ENCODE measurements around the gene ATF6B. TPM values are rescaled to one million over a fixed set of nuclear protein-coding genes. Genes with fewer than 3 reads are reported as not detected.

The ATF6B gene
- total and polyA plus RNA-seq, 4 donors: 20.4 to 99.9 (median 56.6) TPM

- no peaks in the 10 kb centered on the region for H3K27me3 ChIP-seq (ENCODE audit: control insufficient read depth, insufficient read depth, low read length)
- no peak overlapping the region for H3K4me3 ChIP-seq (ENCODE audit: low read depth, low read length)
- H3K4me1 ChIP-seq (ENCODE audit: control insufficient read depth, insufficient read depth, low read length): no peaks in the 10 kb centered on the region
- H3K27ac ChIP-seq (ENCODE audit: low read depth, low read length): no peak overlapping the region
- H3K36me3 ChIP-seq (ENCODE audit: control insufficient read depth, insufficient read depth, low read length): no peaks in the 10 kb centered on the region
- DNase-seq (ENCODE audit: low read depth in 4 of 6, low spot score in 6 of 6): no peak
- H3K9me3 ChIP-seq (ENCODE audit: control insufficient read depth, insufficient read depth, low read length): no peaks in the 10 kb centered on the region
Measured at GRCh38 chr6:32137454-32137853, 9.4 kb upstream of the ATF6B start.

DNA sequence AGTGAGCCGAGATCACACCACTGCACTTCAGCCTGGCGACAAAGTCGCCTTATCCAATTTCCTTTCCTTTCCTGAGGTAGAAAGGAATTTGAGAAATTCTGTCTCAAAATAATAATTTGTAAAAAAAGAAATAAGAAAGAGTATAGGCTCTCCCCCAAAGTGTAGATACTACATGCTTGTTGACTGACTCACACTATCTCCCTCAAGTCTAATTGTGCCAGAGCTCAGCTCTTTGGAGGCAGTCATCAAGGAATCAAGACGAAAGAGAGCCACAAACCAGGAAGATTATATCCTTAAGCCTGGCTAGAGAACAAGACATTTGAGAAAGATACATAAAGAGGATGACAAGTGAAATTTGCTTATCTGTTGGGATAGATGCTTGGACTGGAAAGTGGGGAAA, 5.7 kb upstream of the ATF6B start:
- Histone ChIP-seq H3K27ac (ENCODE audit: low read depth, low read length) (no peak overlapping the region), H3K9me3 (ENCODE audit: control insufficient read depth, insufficient read depth, low read length) (no peaks in the 10 kb centered on the region), H3K4me3 (ENCODE audit: low read depth, low read length) (no peak overlapping the region), H3K27me3 (ENCODE audit: control insufficient read depth, insufficient read depth, low read length) (no peaks in the 10 kb centered on the region), H3K4me1 (ENCODE audit: control insufficient read depth, insufficient read depth, low read length) (peaks cover 16% of the 10 kb centered on the region), H3K36me3 (ENCODE audit: control insufficient read depth, insufficient read depth, low read length) (no peaks in the 10 kb centered on the region)
- DNase-seq (ENCODE audit: low read depth in 4 of 6, low spot score in 6 of 6): no peak
- WGBS (ENCODE audit: insufficient coverage): no CpG with 5 or more reads among the region's 4 CpGs

- Histone ChIP-seq H3K4me3 (ENCODE audit: low read depth, low read length) (no peak overlapping the region), H3K36me3 (ENCODE audit: control insufficient read depth, insufficient read depth, low read length) (no peaks in the 10 kb centered on the region), H3K9me3 (ENCODE audit: control insufficient read depth, insufficient read depth, low read length) (no peaks in the 10 kb centered on the region), H3K4me1 (ENCODE audit: control insufficient read depth, insufficient read depth, low read length) (peaks cover 27% of the 10 kb centered on the region), H3K27ac (ENCODE audit: low read depth, low read length) (no peak overlapping the region), H3K27me3 (ENCODE audit: control insufficient read depth, insufficient read depth, low read length) (no peaks in the 10 kb centered on the region)
- DNase-seq (ENCODE audit: low read depth in 4 of 6, low spot score in 6 of 6): no peak
Measured at GRCh38 chr6:32132110-32132509, 4.1 kb upstream of the ATF6B start.

DNA sequence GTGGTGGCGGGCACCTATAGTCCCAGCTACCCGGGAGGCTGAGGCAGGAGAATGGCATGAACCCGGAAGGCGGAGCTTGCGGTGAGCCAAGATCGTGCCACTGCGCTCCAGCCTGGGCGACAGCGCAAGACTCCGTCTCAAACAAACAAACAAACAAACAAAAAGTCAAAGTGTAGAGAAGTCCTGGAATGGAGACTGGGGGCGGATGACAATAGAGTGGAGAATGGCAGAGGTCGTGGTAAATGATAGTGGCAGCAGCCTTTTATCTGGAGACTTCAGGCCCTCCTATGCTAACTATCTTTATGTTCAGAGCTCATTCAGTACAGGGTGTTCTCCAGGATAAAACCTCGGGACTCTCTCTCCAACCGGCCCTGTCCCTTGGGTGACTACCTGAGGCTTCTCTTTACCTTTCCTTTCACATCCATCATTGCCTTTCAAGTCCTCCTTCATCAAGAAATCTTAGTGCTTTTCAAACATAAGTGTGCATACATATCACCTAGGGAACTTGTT, 3.4 kb upstream of the ATF6B start:
- H3K9me3 ChIP-seq (ENCODE audit: control insufficient read depth, insufficient read depth, low read length): no peaks in the 10 kb centered on the region
- 86% methylated on average over 4 of the region's 14 CpGs for WGBS (ENCODE audit: insufficient coverage)
- no peaks in the 10 kb centered on the region for H3K27me3 ChIP-seq (ENCODE audit: control insufficient read depth, insufficient read depth, low read length)
- H3K27ac ChIP-seq (ENCODE audit: low read depth, low read length): no peak overlapping the region
- no peak for DNase-seq (ENCODE audit: low read depth in 4 of 6, low spot score in 6 of 6)
- H3K4me1 ChIP-seq (ENCODE audit: control insufficient read depth, insufficient read depth, low read length): peaks cover 31% of the 10 kb centered on the region
- H3K4me3 ChIP-seq (ENCODE audit: low read depth, low read length): no peak overlapping the region
- peaks cover 2% of the 10 kb centered on the region for H3K36me3 ChIP-seq (ENCODE audit: control insufficient read depth, insufficient read depth, low read length)

DNA sequence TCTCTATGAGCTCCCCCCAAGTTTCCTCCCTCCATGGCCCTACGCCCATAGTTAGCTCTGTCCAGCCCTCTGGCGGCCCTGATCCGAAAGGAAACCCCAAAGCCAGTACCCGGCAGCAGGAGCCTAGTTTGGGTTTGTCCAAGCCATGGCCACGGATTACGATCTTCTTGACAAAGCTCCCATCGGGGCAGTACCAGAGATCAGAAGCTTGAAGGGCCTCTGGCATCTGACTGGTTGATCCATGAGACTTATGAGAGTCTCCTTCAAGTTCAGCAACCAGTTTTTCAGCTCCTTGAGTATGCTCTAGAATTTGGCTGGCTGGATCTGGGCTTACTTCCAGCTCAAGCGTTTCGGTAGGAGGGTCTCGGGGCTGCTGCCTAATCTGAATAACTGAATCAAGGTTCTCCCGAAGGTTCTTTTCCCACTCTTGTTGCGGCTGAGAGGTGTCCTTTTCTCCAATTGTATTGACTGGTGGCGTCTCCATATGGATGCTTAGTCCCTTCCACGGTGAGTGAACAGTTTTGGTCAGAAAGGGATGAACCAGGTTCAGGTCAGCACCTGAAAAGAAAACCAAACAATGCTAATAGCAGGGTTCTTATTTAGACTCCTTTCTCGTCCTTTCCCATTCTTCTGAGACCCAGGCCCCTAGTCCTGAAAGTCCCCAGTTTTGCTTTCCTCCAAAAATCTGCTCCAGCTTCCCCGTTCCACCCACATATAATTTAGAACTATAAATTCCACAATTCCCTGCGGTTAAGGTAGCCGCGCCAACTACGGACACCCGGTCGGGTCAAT, 1.4 kb upstream of the ATF6B start:
- WGBS (ENCODE audit: insufficient coverage): 40% methylated on average over 22 of the region's 22 CpGs
- Histone ChIP-seq H3K4me3 (ENCODE audit: low read depth, low read length) (peak overlapping the region; percentile 78), H3K36me3 (ENCODE audit: control insufficient read depth, insufficient read depth, low read length) (peaks cover 17% of the 10 kb centered on the region), H3K4me1 (ENCODE audit: control insufficient read depth, insufficient read depth, low read length) (peaks cover 31% of the 10 kb centered on the region), H3K27me3 (ENCODE audit: control insufficient read depth, insufficient read depth, low read length) (no peaks in the 10 kb centered on the region), H3K9me3 (ENCODE audit: control insufficient read depth, insufficient read depth, low read length) (no peaks in the 10 kb centered on the region), H3K27ac (ENCODE audit: low read depth, low read length) (peak overlapping the region; percentile 88)
- DNase-seq (ENCODE audit: low read depth in 4 of 6, low spot score in 6 of 6): peak in 1 of 6 donors; percentile 83

DNA sequence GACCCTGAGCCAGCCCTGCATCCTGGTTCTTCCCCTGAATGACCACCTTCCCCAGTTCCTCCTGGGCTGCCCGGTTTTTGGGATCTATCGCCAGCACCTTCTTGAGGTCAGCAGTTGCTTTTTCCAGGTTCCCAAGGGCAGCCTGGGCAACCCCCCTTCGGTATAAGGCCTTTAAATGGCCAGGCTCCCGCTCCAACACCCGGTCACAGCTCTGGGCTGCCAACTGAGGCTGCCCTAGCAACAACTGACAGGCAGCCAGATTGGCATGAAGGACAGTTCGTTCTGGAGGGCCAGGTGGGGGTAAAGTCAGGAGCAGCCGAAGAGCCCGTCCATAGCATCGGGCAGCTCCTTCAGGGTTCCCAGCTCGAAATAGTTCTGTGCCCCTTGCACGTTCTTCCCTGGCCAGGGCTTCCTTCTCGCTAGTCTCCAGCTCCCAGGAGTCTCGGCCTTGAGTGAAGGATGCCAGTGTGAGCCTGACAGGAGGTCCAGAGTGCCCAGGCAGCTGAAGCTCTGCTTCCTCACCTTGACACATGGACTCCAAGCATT, 778 bp upstream of the ATF6B start:
- WGBS (ENCODE audit: insufficient coverage): 85% methylated on average over 13 of the region's 13 CpGs
- H3K27ac ChIP-seq (ENCODE audit: low read depth, low read length): peak overlapping the region; percentile 99

DNA sequence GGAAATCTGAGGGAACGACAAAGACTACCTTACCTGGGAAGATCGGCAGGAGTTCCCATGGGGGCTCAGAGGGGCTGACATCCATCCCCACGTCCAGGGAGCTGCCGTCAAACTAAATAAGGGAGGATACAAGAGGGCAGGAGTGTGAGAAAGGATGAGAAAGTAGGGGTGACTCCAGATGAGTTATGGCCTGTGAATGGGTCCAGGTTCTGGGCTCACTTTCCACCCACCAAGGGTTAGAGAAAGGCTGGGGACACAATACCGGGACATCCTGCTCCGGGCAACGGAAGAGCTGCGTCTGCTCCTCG, 683 bp downstream of the ATF6B start:
- Histone ChIP-seq H3K36me3 (ENCODE audit: control insufficient read depth, insufficient read depth, low read length) (peaks cover 38% of the 10 kb centered on the region), H3K9me3 (ENCODE audit: control insufficient read depth, insufficient read depth, low read length) (no peaks in the 10 kb centered on the region), H3K27ac (ENCODE audit: low read depth, low read length) (peak overlapping the region; percentile 99), H3K27me3 (ENCODE audit: control insufficient read depth, insufficient read depth, low read length) (no peaks in the 10 kb centered on the region), H3K4me3 (ENCODE audit: low read depth, low read length) (peak overlapping the region; percentile 99), H3K4me1 (ENCODE audit: control insufficient read depth, insufficient read depth, low read length) (peaks cover 31% of the 10 kb centered on the region)
- WGBS (ENCODE audit: insufficient coverage): 5% methylated on average over 9 of the region's 9 CpGs
- no peak for DNase-seq (ENCODE audit: low read depth in 4 of 6, low spot score in 6 of 6)

More for the DNA sequence above, 778 bp upstream of the ATF6B start:
- Histone ChIP-seq H3K4me1 (ENCODE audit: control insufficient read depth, insufficient read depth, low read length) (peaks cover 31% of the 10 kb centered on the region), H3K9me3 (ENCODE audit: control insufficient read depth, insufficient read depth, low read length) (no peaks in the 10 kb centered on the region), H3K36me3 (ENCODE audit: control insufficient read depth, insufficient read depth, low read length) (peaks cover 23% of the 10 kb centered on the region), H3K4me3 (ENCODE audit: low read depth, low read length) (peak overlapping the region; percentile 99), H3K27me3 (ENCODE audit: control insufficient read depth, insufficient read depth, low read length) (no peaks in the 10 kb centered on the region)
- DNase-seq (ENCODE audit: low read depth in 4 of 6, low spot score in 6 of 6): no peak

GRCh38 chr6:32126880-32127279, 1.2 kb downstream of the ATF6B start:
- 78% methylated on average over 6 of the region's 8 CpGs for WGBS (ENCODE audit: insufficient coverage)
- Histone ChIP-seq H3K9me3 (ENCODE audit: control insufficient read depth, insufficient read depth, low read length) (no peaks in the 10 kb centered on the region), H3K27ac (ENCODE audit: low read depth, low read length) (no peak overlapping the region), H3K4me1 (ENCODE audit: control insufficient read depth, insufficient read depth, low read length) (peaks cover 31% of the 10 kb centered on the region), H3K27me3 (ENCODE audit: control insufficient read depth, insufficient read depth, low read length) (no peaks in the 10 kb centered on the region), H3K36me3 (ENCODE audit: control insufficient read depth, insufficient read depth, low read length) (peaks cover 43% of the 10 kb centered on the region), H3K4me3 (ENCODE audit: low read depth, low read length) (peak overlapping the region; percentile 99)
- DNase-seq (ENCODE audit: low read depth in 4 of 6, low spot score in 6 of 6): no peak

DNA sequence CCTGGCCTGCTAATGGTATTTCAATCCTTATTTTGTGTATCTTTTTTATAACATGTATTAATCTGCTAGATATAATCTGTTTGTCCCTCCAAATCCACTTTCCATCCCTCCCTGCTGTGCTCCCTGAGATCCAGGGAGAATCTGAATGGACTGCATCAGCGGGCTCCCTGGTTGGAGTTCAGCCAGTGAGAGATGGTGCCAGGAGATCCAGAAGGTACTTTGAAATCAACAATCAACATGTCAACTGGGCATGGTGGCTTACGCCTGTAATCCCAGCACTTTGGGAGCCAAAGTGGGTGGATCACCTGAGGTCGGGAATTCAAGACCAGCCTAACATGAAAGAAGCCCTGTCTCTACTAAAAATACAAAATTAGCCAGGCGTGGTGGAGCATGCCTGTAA, 4.4 kb downstream of the ATF6B start:
- H3K27ac ChIP-seq (ENCODE audit: low read depth, low read length): no peak overlapping the region
- DNase-seq (ENCODE audit: low read depth in 4 of 6, low spot score in 6 of 6): no peak
- no peaks in the 10 kb centered on the region for H3K9me3 ChIP-seq (ENCODE audit: control insufficient read depth, insufficient read depth, low read length)
- H3K27me3 ChIP-seq (ENCODE audit: control insufficient read depth, insufficient read depth, low read length): no peaks in the 10 kb centered on the region
- 100% methylated on average over 2 of the region's 4 CpGs for WGBS (ENCODE audit: insufficient coverage)
- H3K36me3 ChIP-seq (ENCODE audit: control insufficient read depth, insufficient read depth, low read length): peaks cover 72% of the 10 kb centered on the region
- H3K4me3 ChIP-seq (ENCODE audit: low read depth, low read length): no peak overlapping the region
- peaks cover 24% of the 10 kb centered on the region for H3K4me1 ChIP-seq (ENCODE audit: control insufficient read depth, insufficient read depth, low read length)

DNA sequence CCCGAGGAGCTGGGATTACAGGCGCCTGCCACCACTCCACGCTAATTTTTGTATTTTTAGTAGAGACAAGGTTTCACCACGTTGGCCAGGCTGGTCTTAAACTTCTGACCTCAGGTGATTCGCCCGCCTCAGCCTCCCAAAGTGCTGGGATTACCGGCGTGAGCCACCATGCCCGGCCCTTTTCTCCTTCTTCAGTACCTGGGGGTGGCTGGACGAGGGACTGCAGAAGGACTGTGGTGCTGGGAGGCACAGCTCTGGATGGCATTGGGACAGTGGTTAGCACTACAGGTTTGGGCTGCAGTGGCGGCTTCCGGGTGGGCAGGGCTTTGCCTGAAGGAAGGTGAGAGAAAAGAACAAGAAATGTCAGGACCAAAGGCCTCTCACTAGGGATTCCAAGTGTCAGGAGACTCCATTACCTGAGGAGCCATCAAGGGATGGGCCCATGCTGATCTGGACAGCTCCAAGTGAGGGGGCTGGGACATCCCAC, 7.4 kb downstream of the ATF6B start:
- H3K4me3 ChIP-seq (ENCODE audit: low read depth, low read length): no peak overlapping the region
- no peaks in the 10 kb centered on the region for H3K27me3 ChIP-seq (ENCODE audit: control insufficient read depth, insufficient read depth, low read length)
- peaks cover 95% of the 10 kb centered on the region for H3K36me3 ChIP-seq (ENCODE audit: control insufficient read depth, insufficient read depth, low read length)
- DNase-seq (ENCODE audit: low read depth in 4 of 6, low spot score in 6 of 6): no peak
- peaks cover 13% of the 10 kb centered on the region for H3K4me1 ChIP-seq (ENCODE audit: control insufficient read depth, insufficient read depth, low read length)
- no peaks in the 10 kb centered on the region for H3K9me3 ChIP-seq (ENCODE audit: control insufficient read depth, insufficient read depth, low read length)
- WGBS (ENCODE audit: insufficient coverage): 97% methylated on average over 10 of the region's 12 CpGs
- H3K27ac ChIP-seq (ENCODE audit: low read depth, low read length): no peak overlapping the region
